ENCODE data around the gene ITPRID2.

DNA sequence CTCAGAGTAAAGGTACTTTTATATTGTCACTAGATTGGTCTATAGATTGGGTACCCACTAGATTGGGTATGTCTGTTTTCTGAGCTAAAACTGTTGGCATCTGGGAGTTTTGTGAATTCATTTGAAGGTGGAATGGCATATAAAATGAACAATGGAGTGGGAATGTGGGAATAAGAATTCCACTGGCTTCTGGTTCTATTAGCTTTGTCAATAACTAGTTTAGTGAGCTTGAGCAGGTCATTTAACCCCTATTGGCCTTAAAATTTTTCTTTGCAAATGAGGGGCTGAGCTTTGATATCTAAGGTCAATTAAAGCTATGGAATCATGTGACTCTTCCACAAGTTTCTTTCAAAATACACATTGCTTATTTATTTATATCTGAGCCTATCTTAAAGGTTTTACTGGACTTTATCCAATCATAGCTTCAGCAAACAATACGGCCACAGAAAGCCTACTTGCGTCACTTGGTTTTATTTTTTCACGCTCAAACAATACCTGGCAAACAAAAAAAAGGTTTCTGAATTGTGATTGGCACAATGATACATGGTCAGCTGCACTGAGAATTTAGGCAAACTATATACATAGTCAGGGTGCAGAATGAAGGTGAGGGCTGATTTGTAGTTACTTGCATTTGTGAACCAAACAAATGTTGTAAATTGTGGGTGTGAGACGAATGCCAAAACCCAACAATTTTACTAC, 28.8 kb upstream of the ITPRID2 start:
- TF ChIP-seq, protein P1, sequence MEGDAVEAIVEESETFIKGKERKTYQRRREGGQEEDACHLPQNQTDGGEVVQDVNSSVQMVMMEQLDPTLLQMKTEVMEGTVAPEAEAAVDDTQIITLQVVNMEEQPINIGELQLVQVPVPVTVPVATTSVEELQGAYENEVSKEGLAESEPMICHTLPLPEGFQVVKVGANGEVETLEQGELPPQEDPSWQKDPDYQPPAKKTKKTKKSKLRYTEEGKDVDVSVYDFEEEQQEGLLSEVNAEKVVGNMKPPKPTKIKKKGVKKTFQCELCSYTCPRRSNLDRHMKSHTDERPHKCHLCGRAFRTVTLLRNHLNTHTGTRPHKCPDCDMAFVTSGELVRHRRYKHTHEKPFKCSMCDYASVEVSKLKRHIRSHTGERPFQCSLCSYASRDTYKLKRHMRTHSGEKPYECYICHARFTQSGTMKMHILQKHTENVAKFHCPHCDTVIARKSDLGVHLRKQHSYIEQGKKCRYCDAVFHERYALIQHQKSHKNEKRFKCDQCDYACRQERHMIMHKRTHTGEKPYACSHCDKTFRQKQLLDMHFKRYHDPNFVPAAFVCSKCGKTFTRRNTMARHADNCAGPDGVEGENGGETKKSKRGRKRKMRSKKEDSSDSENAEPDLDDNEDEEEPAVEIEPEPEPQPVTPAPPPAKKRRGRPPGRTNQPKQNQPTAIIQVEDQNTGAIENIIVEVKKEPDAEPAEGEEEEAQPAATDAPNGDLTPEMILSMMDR (IDR thresholded peaks at IDR 0.05 in 4 of 5, conservative IDR thresholded peaks at IDR 0.05 in 1 of 5): no peak
- TF ChIP-seq POLR2A (IDR thresholded peaks at IDR 0.05): no peak
